Erythroblast (primary cell): ENCODE results near the gene MBNL2.

Experiments used
- GATA1 ChIP-seq: IDR thresholded peaks from 2 replicates; pipeline ENCODE4 v1.6.1; 2011; ENCODE audit warnings: low read depth, mild to moderate bottlenecking, control low read depth, low read length, moderate library complexity
- POLR2A ChIP-seq: IDR thresholded peaks from 2 replicates; pipeline ENCODE4 v1.6.1; 2011; ENCODE audit warnings: mild to moderate bottlenecking, low read length

- TF ChIP-seq POLR2A (no peak), GATA1 (no peak)
These were observed 160.1 kb downstream of the MBNL2 start for GRCh38 chr13:97382276-97382675.
